Measurements from ENCODE around the gene ACP7.

The ACP7 gene

GRCh38 chr19:39074205-39074692 is 9.9 kb upstream of the ACP7 start:
- no peak for TF ChIP-seq CTCF (IDR thresholded peaks at IDR 0.05; ENCODE audit: control extremely low read depth, extremely low read depth, low read depth, missing control alignments)
- DNase-seq (ENCODE audit: extremely low spot score): no peak
- ChIA-PET CTCF (interaction anchor here (0.8 to 2.7 kb wide), 5 partner anchors 10 to 106 kb away, joined by 3 to 9 read pairs (median 3); no protein-coding TSS in a partner anchor), POLR2A (no interaction called here)

- DNase-seq (ENCODE audit: extremely low spot score): no peak
- CTCF ChIA-PET: no interaction called here
- POLR2A ChIA-PET: no interaction called here
- no peak for TF ChIP-seq CTCF (IDR thresholded peaks at IDR 0.05; ENCODE audit: control extremely low read depth, extremely low read depth, low read depth, missing control alignments)
These were observed 9.2 kb upstream of the ACP7 start for GRCh38 chr19:39074942-39075341.

GRCh38 chr19:39077323-39077722 is 6.8 kb upstream of the ACP7 start:
- no peak for TF ChIP-seq CTCF (IDR thresholded peaks at IDR 0.05; ENCODE audit: control extremely low read depth, extremely low read depth, low read depth, missing control alignments)
- POLR2A ChIA-PET: no interaction called here
- CTCF ChIA-PET: no interaction called here

GRCh38 chr19:39078436-39079200 is 5.5 kb upstream of the ACP7 start:
- CTCF ChIA-PET: interaction anchor here (0.6 to 1.8 kb wide), 2 partner anchors 26 to 1097 kb away, joined by 3 to 5 read pairs; no protein-coding TSS in a partner anchor
- no peak for TF ChIP-seq CTCF (IDR thresholded peaks at IDR 0.05; ENCODE audit: control extremely low read depth, extremely low read depth, low read depth, missing control alignments)
- POLR2A ChIA-PET: no interaction called here
- no peak for DNase-seq (ENCODE audit: extremely low spot score)

More at GRCh38 chr19:39077323-39077722, 6.8 kb upstream of the ACP7 start:
- DNase-seq (ENCODE audit: extremely low spot score): no peak

GRCh38 chr19:39080431-39080830 is 3.7 kb upstream of the ACP7 start:
- TF ChIP-seq CTCF (IDR thresholded peaks at IDR 0.05; ENCODE audit: control extremely low read depth, extremely low read depth, low read depth, missing control alignments): no peak
- ChIA-PET CTCF (no interaction called here), POLR2A (no interaction called here)
- DNase-seq (ENCODE audit: extremely low spot score): no peak

- no peak for TF ChIP-seq CTCF (IDR thresholded peaks at IDR 0.05; ENCODE audit: control extremely low read depth, extremely low read depth, low read depth, missing control alignments)
- CTCF ChIA-PET: interaction anchor here (1.0 to 1.4 kb wide), 3 partner anchors 16 to 28 kb away, joined by 3 to 4 read pairs (median 3); no protein-coding TSS in a partner anchor
- DNase-seq (ENCODE audit: extremely low spot score): no peak
- POLR2A ChIA-PET: no interaction called here
These were observed 2.0 kb upstream of the ACP7 start for GRCh38 chr19:39082167-39082566.
